GM12872 (cell line): ENCODE results near the gene KCNJ10.

Experiments used
- TF ChIP-seq, protein P1 (sequence below): IDR thresholded peaks from 3 replicates; pipeline ENCODE4 v1.5.1; 2011; ENCODE audit warnings: low read depth, mild to moderate bottlenecking, low read length, moderate library complexity; ENCODE audit not compliant: insufficient read depth

The KCNJ10 gene

DNA sequence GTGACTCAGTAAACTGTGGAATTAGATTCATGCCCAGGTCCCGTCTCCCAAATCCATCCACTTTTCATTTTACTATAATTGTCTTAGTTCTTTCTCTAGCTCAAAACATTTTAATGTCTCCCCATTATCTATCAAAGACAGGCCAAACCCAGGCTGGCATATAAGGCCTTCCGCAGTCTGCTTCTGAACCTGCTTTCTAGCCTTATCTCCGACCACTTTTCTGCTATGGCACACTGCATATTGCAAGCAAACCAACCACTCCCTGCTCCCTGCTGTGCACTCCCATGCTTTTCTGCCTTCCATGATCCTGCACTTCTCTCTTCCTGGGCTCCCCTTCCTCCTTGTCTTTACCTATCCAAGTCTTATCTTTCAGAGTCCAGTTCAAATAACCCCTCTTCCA, 20.9 kb downstream of the KCNJ10 start:
- TF ChIP-seq, protein P1, sequence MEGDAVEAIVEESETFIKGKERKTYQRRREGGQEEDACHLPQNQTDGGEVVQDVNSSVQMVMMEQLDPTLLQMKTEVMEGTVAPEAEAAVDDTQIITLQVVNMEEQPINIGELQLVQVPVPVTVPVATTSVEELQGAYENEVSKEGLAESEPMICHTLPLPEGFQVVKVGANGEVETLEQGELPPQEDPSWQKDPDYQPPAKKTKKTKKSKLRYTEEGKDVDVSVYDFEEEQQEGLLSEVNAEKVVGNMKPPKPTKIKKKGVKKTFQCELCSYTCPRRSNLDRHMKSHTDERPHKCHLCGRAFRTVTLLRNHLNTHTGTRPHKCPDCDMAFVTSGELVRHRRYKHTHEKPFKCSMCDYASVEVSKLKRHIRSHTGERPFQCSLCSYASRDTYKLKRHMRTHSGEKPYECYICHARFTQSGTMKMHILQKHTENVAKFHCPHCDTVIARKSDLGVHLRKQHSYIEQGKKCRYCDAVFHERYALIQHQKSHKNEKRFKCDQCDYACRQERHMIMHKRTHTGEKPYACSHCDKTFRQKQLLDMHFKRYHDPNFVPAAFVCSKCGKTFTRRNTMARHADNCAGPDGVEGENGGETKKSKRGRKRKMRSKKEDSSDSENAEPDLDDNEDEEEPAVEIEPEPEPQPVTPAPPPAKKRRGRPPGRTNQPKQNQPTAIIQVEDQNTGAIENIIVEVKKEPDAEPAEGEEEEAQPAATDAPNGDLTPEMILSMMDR, result no peak

DNA sequence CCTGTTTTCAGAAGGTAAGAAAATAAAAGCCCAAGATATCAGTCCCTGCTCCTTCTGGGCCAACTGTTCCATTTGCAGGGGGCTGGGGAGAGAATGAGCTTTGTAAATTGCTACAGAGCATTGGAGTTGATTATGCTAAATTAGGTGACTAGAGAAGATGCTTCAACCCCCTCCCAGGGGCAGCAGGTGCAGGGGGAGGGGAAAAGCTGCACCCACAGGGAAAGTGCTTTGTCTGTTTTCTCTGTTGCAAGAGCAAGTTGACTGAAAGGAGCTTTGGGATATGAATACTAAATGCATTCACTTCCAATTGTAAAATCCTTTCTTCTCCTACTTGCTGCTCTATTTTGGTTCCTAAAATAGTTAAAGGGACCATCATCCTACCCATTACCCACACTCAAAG, 21.6 kb downstream of the KCNJ10 start:
- TF ChIP-seq, protein P1, result no peak

DNA sequence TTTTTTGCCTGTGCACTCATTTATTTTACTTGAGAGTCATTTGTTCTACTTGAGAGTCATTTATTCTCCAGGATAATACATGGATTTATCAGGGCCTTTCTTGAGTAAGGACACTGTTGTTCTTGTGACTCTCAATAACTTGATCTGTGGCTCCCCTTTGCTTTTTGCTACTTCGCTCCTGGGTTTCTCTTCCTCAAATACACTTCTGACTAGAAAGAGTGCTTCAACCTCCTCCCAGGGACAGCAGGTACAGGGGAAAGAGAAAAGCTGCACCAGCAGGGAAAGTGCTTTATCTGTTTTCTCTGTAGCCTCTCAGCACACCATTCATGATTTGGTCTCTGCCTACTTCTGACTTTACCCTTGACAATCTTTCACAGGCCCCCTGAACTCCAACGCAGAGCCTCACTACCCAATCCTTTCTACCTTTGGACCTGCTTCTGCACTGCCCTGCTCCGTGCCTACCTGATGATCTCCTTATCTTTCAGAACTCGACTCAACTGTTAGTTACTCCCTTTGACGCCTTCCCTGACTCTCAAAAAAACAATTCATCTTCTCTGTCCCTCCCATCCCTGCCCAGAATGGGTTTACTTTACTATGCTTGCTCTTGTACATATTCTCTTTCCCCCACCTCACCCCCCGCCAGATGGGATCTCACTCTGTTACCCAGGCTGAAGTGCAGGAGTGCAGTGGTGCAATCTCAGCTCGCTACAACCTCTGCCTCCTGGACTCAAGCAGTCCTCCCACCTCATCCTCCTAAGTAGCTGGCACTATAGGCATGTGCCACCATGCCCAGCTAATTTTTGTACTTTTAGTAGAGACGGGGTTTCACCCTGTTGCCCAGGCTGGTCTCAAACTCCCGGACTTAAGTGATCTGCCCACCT, 22.6 kb downstream of the KCNJ10 start:
- TF ChIP-seq, protein P1, result no peak

DNA sequence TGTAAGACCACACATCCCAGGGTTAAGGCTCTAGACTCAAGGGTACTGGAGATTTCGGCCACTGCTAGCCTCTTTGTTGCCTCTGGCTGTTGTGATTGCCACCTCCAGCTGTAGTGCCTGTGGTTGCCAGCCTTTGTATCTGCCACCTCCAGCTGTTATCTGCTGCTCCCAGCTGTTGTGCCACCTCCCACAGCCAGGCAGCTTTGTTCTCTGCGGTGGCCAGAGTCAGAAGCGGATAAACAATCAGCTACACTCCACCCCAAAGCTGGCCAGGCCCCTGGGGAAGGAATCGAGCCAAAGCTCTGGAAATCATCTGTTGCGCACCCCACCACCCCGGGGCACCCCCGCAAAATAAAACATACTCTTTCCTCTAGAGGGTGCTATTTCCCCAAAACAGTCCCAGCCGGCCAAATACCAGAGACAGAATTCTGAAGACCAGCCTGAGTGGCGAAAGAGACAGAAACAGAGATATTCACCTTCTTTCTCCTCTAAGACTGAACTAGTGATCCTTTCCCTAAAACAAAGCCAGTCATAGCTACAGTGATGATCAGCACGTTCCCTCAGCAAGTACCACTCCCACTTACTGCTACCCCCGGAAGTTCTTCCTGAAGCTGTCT, 23.4 kb downstream of the KCNJ10 start:
- TF ChIP-seq, protein P1, result peak; percentile 63

DNA sequence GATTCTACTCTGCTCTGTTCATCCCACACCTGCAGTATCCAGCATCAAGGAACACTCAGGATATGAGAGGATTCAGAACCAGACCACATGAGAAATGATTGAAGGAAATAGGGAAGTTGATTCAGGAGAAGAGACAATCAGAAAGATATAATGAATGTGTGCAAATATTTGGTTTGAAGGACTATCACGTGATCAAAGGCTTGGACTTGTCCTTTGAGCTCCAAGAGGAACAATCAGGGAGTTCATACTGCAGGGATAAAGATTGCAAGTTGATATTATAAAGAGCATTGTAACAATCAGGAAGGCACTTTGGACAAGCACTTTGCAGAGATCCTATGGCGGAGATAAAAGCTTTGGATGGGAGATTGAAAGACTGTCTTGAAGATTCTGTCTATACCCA, 24.3 kb downstream of the KCNJ10 start:
- TF ChIP-seq, protein P1, result no peak

DNA sequence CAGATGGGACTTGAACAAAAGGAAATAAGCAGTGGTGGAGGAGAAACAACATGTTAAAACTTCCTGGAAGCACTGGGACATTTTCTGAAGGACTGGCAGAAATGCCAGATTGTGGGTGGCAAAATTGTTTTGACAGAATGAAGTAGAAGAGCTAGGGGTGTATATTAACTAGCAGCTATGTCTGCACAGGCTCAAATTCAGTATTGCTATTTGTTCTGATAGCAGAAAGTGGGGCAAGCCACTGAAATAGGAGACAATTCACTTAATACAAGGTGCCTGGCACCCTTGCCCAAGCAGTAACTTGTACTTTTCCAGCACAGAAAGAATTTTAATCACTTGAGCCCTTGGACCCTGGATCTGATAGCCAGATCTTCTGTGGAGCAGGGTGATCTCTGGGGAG, 26.4 kb downstream of the KCNJ10 start:
- TF ChIP-seq, protein P1, result no peak

DNA sequence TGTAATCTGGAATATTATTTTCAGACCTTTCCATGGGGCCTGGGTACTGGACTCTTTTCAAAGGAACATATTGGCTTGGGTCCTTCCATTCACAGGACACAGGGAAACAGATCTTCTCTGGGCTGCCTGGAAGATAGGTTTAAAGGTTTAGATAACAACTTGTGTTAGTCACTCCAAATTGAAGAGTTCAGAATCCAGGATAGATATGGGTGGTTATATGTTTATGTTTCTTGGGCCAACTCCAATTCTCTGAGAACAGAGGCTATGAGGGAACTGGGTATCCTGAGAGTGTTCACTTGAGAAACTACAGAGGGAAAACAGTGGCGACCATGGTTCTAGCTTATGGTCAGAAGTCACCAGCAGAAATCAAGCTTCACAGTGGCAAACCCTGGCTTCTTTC, 29.5 kb downstream of the KCNJ10 start:
- TF ChIP-seq, protein P1, result no peak
